Activated T-helper 2 cell treated with anti-CD3 and anti-CD28 coated beads, Interferon-gamma antibody, Interleukin-2, Interleukin-4, amounts not matched to agents 10 μg/mL and 5 μg/mL and 100 μg/mL, durations not matched to agents 14 hours and 24 hours and 36 hours (primary cell): ENCODE measurements around the gene AFF3. TPM values are rescaled to one million over a fixed set of nuclear protein-coding genes. Genes with fewer than 3 reads are reported as not detected.
"Not testable (repeated sequence)": the region's sequence is repeated elsewhere in the genome, so short reads cannot be mapped to it uniquely, and the experiment has no call there.

Experiments used
- DNase-seq: peaks from one replicate; pipeline ENCODE4 v3.0.0; 2021; ENCODE audit warnings: low spot score
- H3K27ac Mint-ChIP-seq: one replicate; pipeline ENCODE4 v1.8.0; 2021; ENCODE audit warnings: mixed read lengths
- H3K27me3 Mint-ChIP-seq: one replicate; pipeline ENCODE4 v1.8.0; 2021; ENCODE audit warnings: low read depth, mixed read lengths
- H3K36me3 Mint-ChIP-seq: one replicate; pipeline ENCODE4 v1.8.0; 2021; ENCODE audit warnings: low read depth, mixed read lengths
- H3K4me1 Mint-ChIP-seq: one replicate; pipeline ENCODE4 v1.8.0; 2021; ENCODE audit warnings: low read depth, mixed read lengths
- H3K4me3 Mint-ChIP-seq: one replicate; pipeline ENCODE4 v1.8.0; 2021; ENCODE audit warnings: low read depth, mild to moderate bottlenecking, moderate library complexity, mixed read lengths
- H3K9me3 Mint-ChIP-seq: one replicate; pipeline ENCODE4 v1.8.0; 2021; ENCODE audit warnings: mixed read lengths
- intact Hi-C: fragments of 100-400 bp; cut with micrococcal nuclease; formaldehyde crosslinking; loops from one replicate; pipeline ENCODE4 v1.15.1; 2023
- total RNA-seq: library from RNA; stranded (reverse); gene quantifications from 2 replicates; pipeline ENCODE4 v1.2.3, GENCODE V29; 2022

The AFF3 gene
- total RNA-seq, 1 donor from 2014 or later: 1.4 TPM

GRCh38 chr2:99776906-99777646 lies 365.3 kb downstream of the AFF3 start:
- Mint-ChIP-seq H3K36me3 (no peaks in the 10 kb centered on the region), H3K4me3 (no peak overlapping the region), H3K27ac (no peak overlapping the region), H3K9me3 (no peaks in the 10 kb centered on the region), H3K27me3 (peaks cover 2% of the 10 kb centered on the region), H3K4me1 (no peaks in the 10 kb centered on the region)
- no peak for DNase-seq
- intact Hi-C loops: no loop called here

- no peak for DNase-seq
- H3K36me3 Mint-ChIP-seq: no peaks in the 10 kb centered on the region
- H3K27me3 Mint-ChIP-seq: peaks cover 4% of the 10 kb centered on the region
- H3K4me1 Mint-ChIP-seq: no peaks in the 10 kb centered on the region
- H3K27ac Mint-ChIP-seq: no peak overlapping the region
- intact Hi-C loops: no loop called here
- no peak overlapping the region for H3K4me3 Mint-ChIP-seq
- no peaks in the 10 kb centered on the region for H3K9me3 Mint-ChIP-seq
Measured at GRCh38 chr2:99776206-99776905, 366.0 kb downstream of the AFF3 start.

- no peak for DNase-seq
- Mint-ChIP-seq H3K27ac (no peak overlapping the region), H3K4me3 (no peak overlapping the region), H3K4me1 (no peaks in the 10 kb centered on the region), H3K27me3 (peaks cover 4% of the 10 kb centered on the region), H3K36me3 (no peaks in the 10 kb centered on the region), H3K9me3 (no peaks in the 10 kb centered on the region)
- intact Hi-C loops: no loop called here
Measured at GRCh38 chr2:99775585-99775984, 366.8 kb downstream of the AFF3 start.

- H3K4me1 Mint-ChIP-seq, H3K27me3 Mint-ChIP-seq, intact Hi-C loops, H3K27ac Mint-ChIP-seq, H3K4me3 Mint-ChIP-seq, H3K36me3 Mint-ChIP-seq, DNase-seq, H3K9me3 Mint-ChIP-seq: not testable (repeated sequence)
Measured at GRCh38 chr2:99773642-99774041, 368.7 kb downstream of the AFF3 start.

GRCh38 chr2:99772591-99773331 lies 369.6 kb downstream of the AFF3 start:
- Mint-ChIP-seq H3K36me3 (no peaks in the 10 kb centered on the region), H3K4me1 (no peaks in the 10 kb centered on the region), H3K9me3 (no peaks in the 10 kb centered on the region), H3K27ac (no peak overlapping the region), H3K27me3 (peaks cover 4% of the 10 kb centered on the region), H3K4me3 (no peak overlapping the region)
- DNase-seq: no peak
- intact Hi-C loops: no loop called here

GRCh38 chr2:99771681-99772333 lies 370.6 kb downstream of the AFF3 start:
- Mint-ChIP-seq H3K4me3 (no peak overlapping the region), H3K36me3 (no peaks in the 10 kb centered on the region), H3K9me3 (no peaks in the 10 kb centered on the region), H3K27ac (no peak overlapping the region), H3K27me3 (peaks cover 4% of the 10 kb centered on the region), H3K4me1 (no peaks in the 10 kb centered on the region)
- intact Hi-C loops: no loop called here
- no peak for DNase-seq

GRCh38 chr2:99770876-99771275 lies 371.5 kb downstream of the AFF3 start:
- intact Hi-C loops: no loop called here
- no peak for DNase-seq
- H3K27me3 Mint-ChIP-seq: peaks cover 4% of the 10 kb centered on the region
- no peaks in the 10 kb centered on the region for H3K9me3 Mint-ChIP-seq
- H3K27ac Mint-ChIP-seq: no peak overlapping the region
- H3K4me3 Mint-ChIP-seq: no peak overlapping the region
- H3K4me1 Mint-ChIP-seq: no peaks in the 10 kb centered on the region
- H3K36me3 Mint-ChIP-seq: no peaks in the 10 kb centered on the region

- intact Hi-C loops: no loop called here
- H3K4me1 Mint-ChIP-seq: no peaks in the 10 kb centered on the region
- H3K4me3 Mint-ChIP-seq: no peak overlapping the region
- DNase-seq: no peak
- H3K27me3 Mint-ChIP-seq: no peaks in the 10 kb centered on the region
- H3K36me3 Mint-ChIP-seq: no peaks in the 10 kb centered on the region
- H3K9me3 Mint-ChIP-seq: no peaks in the 10 kb centered on the region
- no peak overlapping the region for H3K27ac Mint-ChIP-seq
Measured at GRCh38 chr2:99765731-99766318, 376.6 kb downstream of the AFF3 start.

GRCh38 chr2:99763764-99764163 lies 378.6 kb downstream of the AFF3 start:
- Mint-ChIP-seq H3K27ac (no peak overlapping the region), H3K4me1 (no peaks in the 10 kb centered on the region), H3K27me3 (no peaks in the 10 kb centered on the region), H3K36me3 (no peaks in the 10 kb centered on the region), H3K4me3 (no peak overlapping the region), H3K9me3 (no peaks in the 10 kb centered on the region)
- intact Hi-C loops: no loop called here
- no peak for DNase-seq

- Mint-ChIP-seq H3K27ac (no peak overlapping the region), H3K36me3 (no peaks in the 10 kb centered on the region), H3K9me3 (no peaks in the 10 kb centered on the region), H3K4me1 (no peaks in the 10 kb centered on the region), H3K4me3 (no peak overlapping the region), H3K27me3 (no peaks in the 10 kb centered on the region)
- DNase-seq: no peak
- intact Hi-C loops: no loop called here
Measured at GRCh38 chr2:99762714-99763113, 379.7 kb downstream of the AFF3 start.

GRCh38 chr2:99757611-99758114 lies 384.7 kb downstream of the AFF3 start:
- no peaks in the 10 kb centered on the region for H3K9me3 Mint-ChIP-seq
- intact Hi-C loops: no loop called here
- no peaks in the 10 kb centered on the region for H3K36me3 Mint-ChIP-seq
- H3K27ac Mint-ChIP-seq: no peak overlapping the region
- no peaks in the 10 kb centered on the region for H3K4me1 Mint-ChIP-seq
- no peaks in the 10 kb centered on the region for H3K27me3 Mint-ChIP-seq
- DNase-seq: no peak
- H3K4me3 Mint-ChIP-seq: no peak overlapping the region

GRCh38 chr2:99756059-99756458 lies 386.3 kb downstream of the AFF3 start:
- no peak overlapping the region for H3K27ac Mint-ChIP-seq
- no peak overlapping the region for H3K4me3 Mint-ChIP-seq
- H3K27me3 Mint-ChIP-seq: no peaks in the 10 kb centered on the region
- no peaks in the 10 kb centered on the region for H3K36me3 Mint-ChIP-seq
- DNase-seq: no peak
- intact Hi-C loops: no loop called here
- H3K9me3 Mint-ChIP-seq: no peaks in the 10 kb centered on the region
- H3K4me1 Mint-ChIP-seq: no peaks in the 10 kb centered on the region
